GM12872 (cell line): ENCODE measurements around the gene LCE2C.

Source experiments
- CTCF ChIP-seq: IDR thresholded peaks from 3 replicates; pipeline ENCODE4 v1.5.1; 2011; ENCODE audit warnings: low read depth, mild to moderate bottlenecking, low read length, moderate library complexity; ENCODE audit not compliant: insufficient read depth

Gene LCE2C

GRCh38 chr1:152656459-152656858, 18.6 kb upstream of the LCE2C start:
- no peak for TF ChIP-seq CTCF

- TF ChIP-seq CTCF, result no peak
Observed at GRCh38 chr1:152657677-152658076, 17.4 kb upstream of the LCE2C start.

GRCh38 chr1:152658649-152659048, 16.4 kb upstream of the LCE2C start:
- no peak for TF ChIP-seq CTCF

- TF ChIP-seq CTCF, result no peak
Observed at GRCh38 chr1:152663098-152663497, 12.0 kb upstream of the LCE2C start, which contains the start of gene LCE2D. Gene LCE2D, plus strand, starts transcription at chr1:152663380. Its CDS starts 726 bp downstream, at chr1:152664106.

GRCh38 chr1:152667648-152668047, 7.4 kb upstream of the LCE2C start:
- TF ChIP-seq CTCF, result no peak

- TF ChIP-seq CTCF, result no peak
Observed at GRCh38 chr1:152673016-152673415, 2.1 kb upstream of the LCE2C start.

GRCh38 chr1:152679459-152679858, 4.4 kb downstream of the LCE2C start:
- no peak for TF ChIP-seq CTCF

- TF ChIP-seq CTCF, result no peak
Observed at GRCh38 chr1:152681616-152682015, 6.5 kb downstream of the LCE2C start.
